Thoracic aorta (tissue), 2 donors: ENCODE measurements around the gene SH2D1B. TPM values are rescaled to one million over a fixed set of nuclear protein-coding genes. Genes with fewer than 3 reads are reported as not detected.

Source experiments
- ATAC-seq: fragments of 150-250 bp; one replicate; pipeline ENCODE4 v1.8.0; 2017; ENCODE audit warnings: low read depth; ENCODE audit not compliant: insufficient number of reproducible peaks, low FRiP score
- DNase-seq: peaks from one replicate; pipeline ENCODE4 v3.0.0-alpha.2; 2020; ENCODE audit warnings: low spot score
- H3K27ac ChIP-seq, 2 donors: fragments of 200-600 bp; sonication (generic); 1 replicate in 1 of 2; 2 replicates in 1 of 2; pipeline ENCODE4 v1.5.1; 2016; ENCODE audit warnings: mild to moderate bottlenecking in 2 of 2, moderate library complexity in 2 of 2
- H3K27me3 ChIP-seq: fragments of 200-600 bp; sonication (generic); replicated peaks from 2 replicates; pipeline ENCODE4 v1.6.0; 2016; ENCODE audit warnings: mild to moderate bottlenecking; ENCODE audit not compliant: insufficient read depth
- H3K36me3 ChIP-seq: fragments of 200-600 bp; sonication (generic); one replicate; pipeline ENCODE4 v1.5.1; 2016
- H3K4me1 ChIP-seq, 2 donors: fragments of 200-600 bp; sonication (generic); 1 replicate in 1 of 2; 2 replicates in 1 of 2; pipeline versions ENCODE4 v1.5.1 to v1.6.0; 2016; ENCODE audit warnings: low read depth in 2 of 2, mild to moderate bottlenecking in 1 of 2; ENCODE audit not compliant: control insufficient read depth in 1 of 2
- H3K4me3 ChIP-seq: fragments of 200-600 bp; sonication (generic); 2 replicates; pipeline ENCODE4 v1.5.1; 2016; ENCODE audit warnings: mild to moderate bottlenecking
- H3K9me3 ChIP-seq: fragments of 200-600 bp; sonication (generic); 2 replicates; pipeline ENCODE4 v1.5.1; 2016
- CTCF ChIP-seq: fragments of 200-600 bp; sonication (generic); IDR thresholded peaks from one replicate; pipeline ENCODE4 v1.5.1; 2019; ENCODE audit warnings: antibody characterized with exemption
- total RNA-seq, 2 donors: library from RNA; depleted of rRNA; stranded (reverse); fragments of >200 nt; gene quantifications; one replicate each; pipeline versions ENCODE4 v1.1.0 to v1.2.3, GENCODE V29; 2016

Gene SH2D1B
- total RNA-seq, 2 donors from 2014 or later, result 0.68 TPM; not detected in 1

GRCh38 chr1:162386292-162387225, 25.4 kb downstream of the SH2D1B start:
- H3K4me3 ChIP-seq, result no peak overlapping the region
- DNase-seq, result no peak

GRCh38 chr1:162385702-162386101, 26.2 kb downstream of the SH2D1B start:
- Histone ChIP-seq H3K4me3 (no peak overlapping the region), H3K36me3 (no peaks in the 10 kb centered on the region), H3K27me3 (no peaks in the 10 kb centered on the region), H3K4me1 (no peaks in the 10 kb centered on the region), H3K27ac (no peak overlapping the region), H3K9me3 (no peaks in the 10 kb centered on the region)
- no peak for TF ChIP-seq CTCF
- DNase-seq, result no peak
- ATAC-seq, result no peak

More at GRCh38 chr1:162386292-162387225, 25.4 kb downstream of the SH2D1B start:
- Histone ChIP-seq H3K9me3 (no peaks in the 10 kb centered on the region), H3K4me1 (no peaks in the 10 kb centered on the region), H3K36me3 (no peaks in the 10 kb centered on the region), H3K27me3 (no peaks in the 10 kb centered on the region), H3K27ac (no peak overlapping the region)
- no peak for ATAC-seq
- no peak for TF ChIP-seq CTCF

GRCh38 chr1:162385280-162385623, 26.7 kb downstream of the SH2D1B start:
- ATAC-seq (no peak), DNase-seq (no peak)
- H3K4me3 ChIP-seq, result no peak overlapping the region
- H3K27ac ChIP-seq, result no peak overlapping the region
- no peaks in the 10 kb centered on the region for H3K9me3 ChIP-seq
- no peaks in the 10 kb centered on the region for H3K36me3 ChIP-seq
- no peaks in the 10 kb centered on the region for H3K27me3 ChIP-seq
- no peak for TF ChIP-seq CTCF
- H3K4me1 ChIP-seq, result no peaks in the 10 kb centered on the region

- H3K9me3 ChIP-seq, result no peaks in the 10 kb centered on the region
- H3K36me3 ChIP-seq, result no peaks in the 10 kb centered on the region
- no peak for DNase-seq
- no peak overlapping the region for H3K27ac ChIP-seq
- TF ChIP-seq CTCF, result no peak
- no peaks in the 10 kb centered on the region for H3K4me1 ChIP-seq
- H3K27me3 ChIP-seq, result no peaks in the 10 kb centered on the region
- ATAC-seq, result no peak
- H3K4me3 ChIP-seq, result no peak overlapping the region
Measured at GRCh38 chr1:162384601-162385279, 27.2 kb downstream of the SH2D1B start.

- no peak for DNase-seq
- Histone ChIP-seq H3K27me3 (no peaks in the 10 kb centered on the region), H3K4me3 (no peak overlapping the region), H3K27ac (no peak overlapping the region), H3K9me3 (no peaks in the 10 kb centered on the region), H3K36me3 (no peaks in the 10 kb centered on the region), H3K4me1 (no peaks in the 10 kb centered on the region)
- no peak for TF ChIP-seq CTCF
- ATAC-seq, result no peak
Measured at GRCh38 chr1:162384116-162384515, 27.8 kb downstream of the SH2D1B start.
